Thyroid gland (tissue), 4 donors: ENCODE measurements around the gene FHIT. TPM values are rescaled to one million over a fixed set of nuclear protein-coding genes. Genes with fewer than 3 reads are reported as not detected.

ENCODE experiments used
- DNase-seq, 2 donors: peaks; one replicate each; pipeline ENCODE4 v3.0.0-alpha.2; 2019
- H3K27ac ChIP-seq, 3 donors: fragments of 200-600 bp; sonication (generic); 1 replicate in 2 of 3; 2 replicates in 1 of 3; pipeline ENCODE4 v1.5.1; 2016 to 2019; ENCODE audit warnings: mild to moderate bottlenecking in 1 of 3, moderate library complexity in 1 of 3
- H3K27me3 ChIP-seq: fragments of 200-600 bp; sonication (generic); one replicate; pipeline ENCODE4 v1.5.1; 2019
- H3K36me3 ChIP-seq, 2 donors: fragments of 200-600 bp; sonication (generic); one replicate each; pipeline ENCODE4 v1.5.1; 2016 to 2019
- H3K4me1 ChIP-seq, 2 donors: fragments of 200-600 bp; sonication (generic); one replicate each; pipeline ENCODE4 v1.5.1; 2017 to 2019
- H3K4me3 ChIP-seq, 3 donors: fragments of 200-600 bp; sonication (generic); replicated peaks in 1 of 3; 1 replicate in 2 of 3; 2 replicates in 1 of 3; pipeline ENCODE4 v1.5.1; 2016; ENCODE audit warnings: mild to moderate bottlenecking in 1 of 3
- H3K9me3 ChIP-seq: fragments of 200-600 bp; sonication (generic); one replicate; pipeline ENCODE4 v1.5.1; 2017
- POLR2A ChIP-seq, 2 donors: fragments of 450-650 bp; IDR thresholded peaks; one replicate each; pipeline ENCODE4 v1.6.1; 2017; ENCODE audit warnings: antibody characterized with exemption in 2 of 2, mild to moderate bottlenecking in 2 of 2, moderate library complexity in 1 of 2
- WGBS, 2 donors: methylation state at CpG; one replicate each; pipeline ENCODE4 v1.1.5; 2017; 5-methylcytosine and 5-hydroxymethylcytosine counted together
- intact Hi-C: fragments of 100-400 bp; cut with DNase I; formaldehyde crosslinking; loops from one replicate; pipeline ENCODE4 v1.15.1; 2023
- total RNA-seq, 4 donors: library from RNA; depleted of rRNA; stranded (reverse); fragments of >200 nt; gene quantifications; one replicate each; pipeline ENCODE4 v1.2.3, GENCODE V29; 2016
- TF ChIP-seq, protein P1 (sequence below), 6 experiments: fragments of 200-600 bp in 3 of 6; fragments of 450-650 bp in 3 of 6; sonication (generic) in 3 of 6; IDR thresholded peaks; one replicate each; pipeline ENCODE4 v1.5.1; 2016 to 2019; ENCODE audit warnings: antibody characterized with exemption in 6 of 6, mild to moderate bottlenecking in 2 of 6, inconsistent platforms in 1 of 6, moderate library complexity in 1 of 6

FHIT gene
- total RNA-seq, 4 donors from 2014 or later: 12.2 to 18.9 (median 16.2) TPM

DNA sequence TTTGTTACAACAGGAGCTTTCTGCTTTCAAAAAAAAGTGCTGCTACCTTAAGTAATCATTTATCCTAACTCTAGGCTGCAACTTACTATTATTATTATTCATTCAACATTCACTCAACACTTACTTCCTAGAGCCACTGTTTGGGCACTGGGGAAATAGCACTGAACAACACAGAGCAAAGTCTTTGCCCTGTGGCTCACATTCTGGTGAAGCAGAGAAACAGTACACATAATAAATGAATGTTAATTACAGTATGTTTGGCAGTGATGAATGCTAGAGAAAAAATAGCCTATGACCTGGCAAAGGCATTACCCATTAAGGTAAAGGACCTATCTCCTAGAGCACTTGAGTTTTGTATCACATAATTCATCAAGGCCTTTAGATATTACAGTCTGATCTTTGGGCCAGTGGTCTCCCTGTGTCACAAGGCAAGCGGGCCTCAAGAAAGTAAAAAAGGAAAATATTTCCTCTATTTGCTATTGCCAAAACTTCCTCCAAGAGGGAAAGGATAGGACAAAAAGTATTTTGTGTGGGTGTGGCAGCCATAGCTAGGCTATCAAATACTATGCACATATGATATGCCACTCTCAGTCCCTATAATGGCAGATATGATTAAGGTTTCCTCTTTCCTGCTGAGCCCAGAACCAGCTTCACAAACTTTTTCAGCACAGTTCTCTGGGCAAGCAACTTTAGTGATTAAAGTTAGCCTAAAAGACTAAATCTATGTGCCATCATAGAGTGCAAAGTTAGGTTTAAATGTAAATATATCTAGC lies 142.8 kb downstream of the FHIT start:
- WGBS, 2 donors: 0% methylated on average over 1 of the region's 1 CpG
- Histone ChIP-seq H3K36me3 (no peaks in the 10 kb centered on the region), H3K9me3 (no peaks in the 10 kb centered on the region), H3K27me3 (no peaks in the 10 kb centered on the region), H3K4me3 (no peak overlapping the region), H3K4me1 (no peaks in the 10 kb centered on the region), H3K27ac (no peak overlapping the region)
- intact Hi-C loops: no loop called here
- no peak for TF ChIP-seq POLR2A (IDR thresholded peaks at IDR 0.05)
- TF ChIP-seq, protein P1, sequence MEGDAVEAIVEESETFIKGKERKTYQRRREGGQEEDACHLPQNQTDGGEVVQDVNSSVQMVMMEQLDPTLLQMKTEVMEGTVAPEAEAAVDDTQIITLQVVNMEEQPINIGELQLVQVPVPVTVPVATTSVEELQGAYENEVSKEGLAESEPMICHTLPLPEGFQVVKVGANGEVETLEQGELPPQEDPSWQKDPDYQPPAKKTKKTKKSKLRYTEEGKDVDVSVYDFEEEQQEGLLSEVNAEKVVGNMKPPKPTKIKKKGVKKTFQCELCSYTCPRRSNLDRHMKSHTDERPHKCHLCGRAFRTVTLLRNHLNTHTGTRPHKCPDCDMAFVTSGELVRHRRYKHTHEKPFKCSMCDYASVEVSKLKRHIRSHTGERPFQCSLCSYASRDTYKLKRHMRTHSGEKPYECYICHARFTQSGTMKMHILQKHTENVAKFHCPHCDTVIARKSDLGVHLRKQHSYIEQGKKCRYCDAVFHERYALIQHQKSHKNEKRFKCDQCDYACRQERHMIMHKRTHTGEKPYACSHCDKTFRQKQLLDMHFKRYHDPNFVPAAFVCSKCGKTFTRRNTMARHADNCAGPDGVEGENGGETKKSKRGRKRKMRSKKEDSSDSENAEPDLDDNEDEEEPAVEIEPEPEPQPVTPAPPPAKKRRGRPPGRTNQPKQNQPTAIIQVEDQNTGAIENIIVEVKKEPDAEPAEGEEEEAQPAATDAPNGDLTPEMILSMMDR (IDR thresholded peaks at IDR 0.05): no peak
- DNase-seq: no peak

DNA sequence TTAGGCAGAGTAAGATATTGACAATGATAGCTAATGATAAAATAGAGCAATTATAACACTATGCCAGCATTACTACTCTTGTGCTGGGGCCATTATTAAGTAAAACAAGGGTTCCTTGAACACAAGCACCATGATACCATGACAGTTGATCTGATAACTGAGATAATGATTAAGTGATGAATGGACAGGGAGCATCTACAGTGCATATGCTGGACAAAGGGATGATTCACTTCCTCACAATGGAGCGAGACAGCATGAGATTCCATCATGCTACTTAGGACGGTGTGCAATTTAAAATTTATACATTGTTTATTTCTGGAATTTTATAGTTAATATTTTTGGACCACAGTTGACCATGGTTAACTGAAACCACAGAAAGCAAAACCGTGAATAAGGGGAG lies 156.6 kb downstream of the FHIT start:
- Histone ChIP-seq H3K9me3 (no peaks in the 10 kb centered on the region), H3K4me1 (no peaks in the 10 kb centered on the region), H3K27me3 (no peaks in the 10 kb centered on the region), H3K27ac (no peak overlapping the region), H3K4me3 (no peak overlapping the region), H3K36me3 (no peaks in the 10 kb centered on the region)
- intact Hi-C loops: no loop called here
- DNase-seq: no peak
- TF ChIP-seq, protein P1 (IDR thresholded peaks at IDR 0.05): no peak
- TF ChIP-seq POLR2A (IDR thresholded peaks at IDR 0.05): no peak
- WGBS, 2 donors: 92 to 95% methylated on average over 3 of the region's 3 CpGs

DNA sequence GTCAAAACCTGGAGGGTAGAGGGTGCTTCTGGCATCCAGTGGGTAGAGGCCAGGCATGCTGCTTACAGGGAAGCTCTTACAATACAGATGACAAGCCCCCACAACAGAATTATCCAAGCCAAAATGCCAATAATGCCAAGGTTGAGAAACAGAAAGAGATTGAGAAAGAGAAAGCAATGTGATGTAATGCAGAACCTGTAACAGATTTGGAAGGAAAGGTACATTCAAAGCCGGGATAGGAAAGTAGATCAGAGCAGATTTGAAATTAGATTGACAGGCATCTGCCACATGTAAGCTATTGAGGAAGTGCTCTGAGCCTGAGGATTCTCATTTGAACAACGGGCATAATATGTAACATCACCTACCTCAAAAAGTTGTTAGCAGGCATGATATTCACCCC lies 157.9 kb downstream of the FHIT start:
- H3K9me3 ChIP-seq: no peaks in the 10 kb centered on the region
- no peak for TF ChIP-seq POLR2A (IDR thresholded peaks at IDR 0.05)
- TF ChIP-seq, protein P1 (IDR thresholded peaks at IDR 0.05): no peak
- 88 to 91% methylated on average over 2 of the region's 2 CpGs for WGBS, 2 donors

DNA sequence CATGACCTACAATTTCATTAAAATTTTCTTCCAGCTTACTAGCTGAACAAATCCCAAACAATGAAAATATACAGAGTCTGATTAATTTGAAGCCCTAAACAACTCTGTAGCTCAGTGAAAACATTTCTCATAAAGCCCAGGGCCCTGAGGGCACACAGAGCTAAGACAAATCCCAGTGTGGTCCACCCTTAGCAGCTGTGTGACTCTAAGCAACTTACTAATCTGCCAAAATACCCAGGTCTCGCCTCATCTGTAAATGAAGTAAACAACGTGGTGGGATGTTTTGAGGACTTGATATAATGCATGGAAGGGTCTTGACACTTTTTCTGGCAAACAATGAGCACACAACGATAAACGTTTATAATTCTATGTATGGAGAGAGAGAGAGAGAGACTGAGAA lies 158.4 kb downstream of the FHIT start:
- H3K36me3 ChIP-seq: no peaks in the 10 kb centered on the region
- DNase-seq: no peak
- intact Hi-C loops: no loop called here
- TF ChIP-seq POLR2A (IDR thresholded peaks at IDR 0.05): no peak
- TF ChIP-seq, protein P1 (IDR thresholded peaks at IDR 0.05): no peak
- no peaks in the 10 kb centered on the region for H3K9me3 ChIP-seq
- no peaks in the 10 kb centered on the region for H3K27me3 ChIP-seq
- no peaks in the 10 kb centered on the region for H3K4me1 ChIP-seq
- 60 to 67% methylated on average over 4 of the region's 4 CpGs for WGBS, 2 donors
- no peak overlapping the region for H3K27ac ChIP-seq
- H3K4me3 ChIP-seq: no peak overlapping the region

More for the DNA sequence above, 157.9 kb downstream of the FHIT start:
- H3K36me3 ChIP-seq: no peaks in the 10 kb centered on the region
- H3K4me1 ChIP-seq: no peaks in the 10 kb centered on the region
- intact Hi-C loops: no loop called here
- H3K27me3 ChIP-seq: no peaks in the 10 kb centered on the region
- no peak overlapping the region for H3K4me3 ChIP-seq
- DNase-seq: no peak
- no peak overlapping the region for H3K27ac ChIP-seq

DNA sequence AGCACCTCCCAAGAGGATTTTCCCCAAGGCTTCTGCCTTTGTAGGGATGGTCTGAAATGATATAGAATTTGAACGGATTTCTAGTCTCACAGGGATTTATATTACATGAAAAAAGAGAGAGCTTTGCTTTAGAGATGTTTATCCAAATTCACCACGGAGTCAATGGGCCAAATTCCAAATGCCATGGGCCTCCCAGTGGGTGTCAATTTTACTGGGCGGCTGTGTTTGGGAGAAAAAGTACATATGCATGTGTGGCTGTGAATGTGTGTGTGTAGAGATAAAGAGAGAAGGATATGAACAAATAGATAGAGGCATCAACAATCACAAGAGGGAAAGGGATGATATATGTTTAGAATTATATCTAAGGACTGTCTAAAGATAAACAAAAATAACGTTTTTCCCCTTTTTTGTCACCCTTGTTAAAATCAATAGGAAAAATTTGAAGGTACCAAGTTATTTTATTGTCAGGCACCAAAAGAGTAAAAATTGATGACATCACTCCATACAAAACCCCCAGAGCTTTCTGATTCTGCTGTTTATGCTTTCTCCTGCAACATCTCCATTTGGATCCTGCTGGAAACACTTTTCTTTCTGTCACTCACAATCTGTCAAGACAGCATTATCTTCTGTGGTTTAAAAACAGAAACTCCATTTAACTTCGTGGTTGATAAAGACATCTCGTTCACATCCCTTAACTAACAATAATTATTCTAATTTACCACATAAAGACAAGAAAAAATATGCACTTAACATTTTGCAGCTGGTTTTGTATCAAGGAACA lies 160.7 kb downstream of the FHIT start:
- no peak for DNase-seq
- no peaks in the 10 kb centered on the region for H3K4me1 ChIP-seq
- no peak overlapping the region for H3K27ac ChIP-seq
- H3K9me3 ChIP-seq: no peaks in the 10 kb centered on the region
- no peaks in the 10 kb centered on the region for H3K27me3 ChIP-seq
- intact Hi-C loops: no loop called here
- WGBS, 2 donors: 65 to 67% methylated on average over 6 of the region's 6 CpGs
- H3K4me3 ChIP-seq: no peak overlapping the region
- no peaks in the 10 kb centered on the region for H3K36me3 ChIP-seq
- TF ChIP-seq, protein P1 (IDR thresholded peaks at IDR 0.05): no peak
- TF ChIP-seq POLR2A (IDR thresholded peaks at IDR 0.05): no peak
